Activated CD8-positive, alpha-beta memory T cell treated with anti-CD3 and anti-CD28 coated beads for 36 hours (primary cell): Measurements from ENCODE around the gene KISS1R. TPM values are rescaled to one million over a fixed set of nuclear protein-coding genes. Genes with fewer than 3 reads are reported as not detected.
"Not testable (repeated sequence)": the region's sequence is repeated elsewhere in the genome, so short reads cannot be mapped to it uniquely, and the experiment has no call there.

ENCODE experiments used
- CTCF ChIA-PET: fragments of 350-600 bp; sonication (Branson Sonifier 250); formaldehyde crosslinking; loops from one replicate; lab custom pipeline; 2021; ENCODE audit warnings: antibody characterized with exemption; lab: Charles Lee
- POLR2A ChIA-PET: fragments of 350-600 bp; sonication (Branson Sonifier 250); formaldehyde crosslinking; loops from one replicate; lab custom pipeline; 2021; ENCODE audit warnings: antibody characterized with exemption; lab: Charles Lee
- total RNA-seq, 2 experiments: library from RNA; stranded (reverse); gene quantifications; one replicate each; pipeline ENCODE4 v1.2.3, GENCODE V29; 2021

The KISS1R gene
- total RNA-seq, 2 experiments from 2014 or later, result 6.7 to 7.2 TPM

DNA sequence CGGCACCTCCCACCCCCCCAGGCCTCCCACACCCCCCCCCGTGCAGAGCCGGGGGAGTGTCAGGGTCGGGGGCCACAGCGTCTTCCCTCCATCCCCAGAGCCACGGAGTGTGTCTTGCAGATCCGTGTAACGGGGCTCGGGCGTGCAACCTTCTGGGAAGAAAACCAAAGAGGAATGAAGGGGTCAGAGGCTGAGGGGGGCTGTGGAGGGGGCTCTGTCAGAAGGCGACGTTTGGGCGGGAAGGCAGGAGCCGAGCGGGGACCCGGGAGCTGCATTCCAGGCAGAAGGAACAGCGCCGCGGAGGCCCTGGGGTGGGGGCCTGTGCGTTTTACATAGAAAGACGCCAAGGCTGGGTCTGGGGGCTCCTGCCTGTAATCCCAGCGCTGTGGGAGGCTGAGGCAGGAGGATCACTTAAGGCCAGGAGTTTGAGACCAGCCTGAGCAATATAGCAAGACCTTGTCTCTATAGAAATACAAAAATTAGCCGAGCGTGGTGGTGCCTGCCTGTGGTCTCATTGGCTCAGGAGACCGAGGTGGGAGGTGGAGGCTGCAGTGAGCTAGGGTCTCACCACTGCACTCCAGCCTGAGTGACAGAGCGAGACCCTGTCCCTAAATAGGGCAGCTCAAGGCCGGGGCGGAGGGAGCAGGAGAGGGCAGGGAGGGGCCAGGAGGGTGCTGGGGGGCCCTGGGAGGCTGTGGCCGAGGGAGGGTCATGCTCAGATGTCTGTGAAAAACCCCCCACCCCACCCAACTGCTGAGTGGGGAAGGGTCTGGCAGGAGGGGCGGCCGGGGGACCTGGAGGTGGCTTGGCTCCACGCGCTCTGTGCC lies 36.5 kb downstream of the KISS1R start:
- CTCF ChIA-PET, result no interaction called here
- POLR2A ChIA-PET, result no interaction called here

DNA sequence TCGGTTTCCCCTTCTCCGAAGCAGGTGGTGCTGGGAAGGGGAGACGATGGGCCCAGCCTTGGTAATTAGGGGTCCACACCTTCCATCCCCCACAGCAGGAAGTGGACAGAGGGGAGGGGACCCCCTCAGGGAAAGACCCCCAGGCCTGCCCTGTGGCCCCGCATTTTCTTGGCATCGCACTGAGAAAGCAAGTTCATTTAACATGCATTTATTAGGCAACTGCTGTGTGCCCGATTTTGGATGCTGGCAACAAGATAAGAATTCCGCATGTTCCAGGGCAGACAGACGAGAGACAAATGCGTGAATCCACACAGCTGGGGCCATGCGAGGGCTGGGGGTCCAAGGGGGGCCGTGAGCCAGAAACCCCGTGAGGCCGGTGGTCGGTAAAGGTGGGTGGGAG lies 37.1 kb downstream of the KISS1R start:
- CTCF ChIA-PET, result no interaction called here
- POLR2A ChIA-PET, result no interaction called here

GRCh38 chr19:954672-955494 lies 37.8 kb downstream of the KISS1R start:
- CTCF ChIA-PET, result no interaction called here

GRCh38 chr19:955803-956765 lies 39.0 kb downstream of the KISS1R start:
- CTCF ChIA-PET, result no interaction called here
- POLR2A ChIA-PET, result interaction anchor here (0.5 to 0.6 kb wide), 2 partner anchors 9 to 156 kb away, joined by 4 to 5 read pairs; no protein-coding TSS in a partner anchor

More at GRCh38 chr19:954672-955494, 37.8 kb downstream of the KISS1R start:
- POLR2A ChIA-PET, result interaction anchor here (0.6 kb wide), 1 partner anchor 154 kb away, joined by 5 read pairs; no protein-coding TSS in a partner anchor

- CTCF ChIA-PET, result no interaction called here
- POLR2A ChIA-PET, result interaction anchor here (0.5 kb wide), 1 partner anchor 9 kb away, joined by 4 read pairs; no protein-coding TSS in a partner anchor
Measured at GRCh38 chr19:956766-957440, 39.8 kb downstream of the KISS1R start.

DNA sequence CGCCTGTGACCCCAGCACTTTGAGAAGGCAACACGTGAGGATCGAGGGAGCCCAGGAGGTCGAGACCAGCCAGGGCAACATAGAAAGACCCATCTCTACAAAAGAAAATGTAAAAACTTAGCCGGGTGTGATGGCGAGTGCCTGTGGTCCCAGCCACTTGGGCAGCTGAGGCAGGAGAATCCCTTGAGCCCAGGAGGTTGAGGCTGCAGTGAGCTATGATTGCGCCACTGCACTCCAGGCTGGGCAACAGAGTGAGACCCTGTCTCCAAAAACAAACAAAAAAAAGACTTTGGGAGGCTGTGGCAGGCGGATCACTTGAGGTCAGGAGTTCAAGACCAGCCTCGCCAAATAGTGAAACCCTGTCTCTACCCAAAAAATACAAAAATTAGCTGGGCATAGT lies 40.4 kb downstream of the KISS1R start:
- CTCF ChIA-PET, result interaction anchor here (0.7 kb wide), 2 partner anchors 36 to 234 kb away, joined by 3 read pairs; no protein-coding TSS in a partner anchor
- POLR2A ChIA-PET, result not testable (repeated sequence)

DNA sequence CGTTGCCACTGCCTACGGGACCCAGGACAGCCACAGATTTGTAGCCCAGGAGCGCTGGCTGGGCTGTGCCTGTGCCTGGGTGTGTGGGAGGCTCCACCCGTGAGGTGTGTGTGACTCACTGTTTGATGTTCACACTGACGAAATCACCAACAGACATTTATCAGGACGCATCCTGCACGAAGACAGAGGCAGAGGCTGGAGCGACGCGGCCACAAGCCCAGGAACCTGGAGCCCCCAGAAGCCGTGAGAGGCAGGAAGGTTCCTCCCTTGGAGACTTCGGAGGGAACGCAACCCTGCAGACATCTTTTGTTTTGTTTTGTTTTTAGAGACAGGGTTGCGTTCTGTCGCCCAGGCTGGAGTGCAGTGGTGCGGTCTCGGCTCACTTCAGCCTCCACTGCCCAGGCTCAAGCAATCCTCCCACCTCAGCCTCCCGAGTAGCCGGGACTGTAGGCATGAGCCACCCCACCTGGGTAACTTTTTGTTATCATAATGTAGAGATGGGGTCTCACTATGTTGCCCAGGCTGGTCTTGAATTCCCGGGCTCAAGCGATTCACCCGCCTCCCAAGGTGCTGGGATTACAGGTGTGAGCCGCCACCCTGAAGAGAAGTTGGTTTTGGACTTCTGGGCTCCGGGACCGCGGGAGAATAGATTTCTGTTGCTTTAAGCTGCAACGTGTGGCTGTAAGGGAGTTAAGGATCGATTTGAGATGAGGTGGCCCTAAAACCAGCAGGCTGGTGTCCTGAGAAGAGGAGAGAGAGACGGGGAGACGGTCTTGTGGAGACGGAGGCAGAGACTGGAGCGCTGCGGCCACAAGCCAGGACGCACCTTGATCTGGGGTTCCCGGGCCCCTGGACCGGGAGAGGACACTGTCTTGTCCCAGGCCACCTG lies 42.1 kb downstream of the KISS1R start:
- POLR2A ChIA-PET, result no interaction called here

DNA sequence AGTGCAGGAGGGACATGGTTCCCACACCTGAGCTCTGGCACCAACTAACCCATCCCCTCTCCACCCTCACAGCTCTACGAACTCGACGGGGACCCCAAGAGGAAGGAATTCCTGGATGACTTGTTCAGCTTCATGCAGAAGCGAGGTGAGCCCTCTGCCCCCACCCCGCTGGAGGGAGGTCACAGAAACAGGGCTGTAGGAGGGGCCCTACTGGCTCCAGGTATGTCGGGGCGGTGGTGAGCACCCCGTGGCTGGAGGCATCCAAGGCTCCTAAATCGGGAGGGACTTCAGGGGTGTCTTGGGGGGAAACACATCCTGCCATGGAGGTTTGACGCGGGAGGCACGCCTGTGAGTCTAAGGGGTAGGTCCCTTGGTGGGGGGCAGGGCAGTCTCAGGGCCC lies 42.9 kb downstream of the KISS1R start:
- ChIA-PET CTCF (no interaction called here), POLR2A (no interaction called here)

More for the DNA sequence above, 42.1 kb downstream of the KISS1R start:
- CTCF ChIA-PET, result no interaction called here

DNA sequence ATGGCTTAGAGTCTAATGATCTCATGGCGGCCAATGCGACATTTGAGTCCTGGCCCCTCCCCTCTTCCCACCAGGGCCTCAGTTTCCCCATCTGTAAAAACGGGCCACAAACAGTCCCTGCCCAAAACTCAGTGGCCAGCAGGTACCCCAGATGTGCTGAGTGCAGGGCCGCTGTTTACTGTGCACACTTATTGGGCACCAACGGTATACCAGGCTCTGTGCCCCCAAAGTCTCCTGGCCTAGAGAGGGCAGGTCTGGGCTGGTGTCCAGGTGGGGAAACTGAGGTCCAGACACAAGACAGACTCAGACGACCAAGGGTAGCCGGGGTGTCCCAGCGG lies 43.4 kb downstream of the KISS1R start:
- CTCF ChIA-PET, result no interaction called here
- POLR2A ChIA-PET, result no interaction called here

GRCh38 chr19:961866-962620 lies 44.9 kb downstream of the KISS1R start:
- CTCF ChIA-PET, result no interaction called here
- POLR2A ChIA-PET, result interaction anchor here (0.6 kb wide), 1 partner anchor 14 kb away, joined by 5 read pairs; no protein-coding TSS in a partner anchor

DNA sequence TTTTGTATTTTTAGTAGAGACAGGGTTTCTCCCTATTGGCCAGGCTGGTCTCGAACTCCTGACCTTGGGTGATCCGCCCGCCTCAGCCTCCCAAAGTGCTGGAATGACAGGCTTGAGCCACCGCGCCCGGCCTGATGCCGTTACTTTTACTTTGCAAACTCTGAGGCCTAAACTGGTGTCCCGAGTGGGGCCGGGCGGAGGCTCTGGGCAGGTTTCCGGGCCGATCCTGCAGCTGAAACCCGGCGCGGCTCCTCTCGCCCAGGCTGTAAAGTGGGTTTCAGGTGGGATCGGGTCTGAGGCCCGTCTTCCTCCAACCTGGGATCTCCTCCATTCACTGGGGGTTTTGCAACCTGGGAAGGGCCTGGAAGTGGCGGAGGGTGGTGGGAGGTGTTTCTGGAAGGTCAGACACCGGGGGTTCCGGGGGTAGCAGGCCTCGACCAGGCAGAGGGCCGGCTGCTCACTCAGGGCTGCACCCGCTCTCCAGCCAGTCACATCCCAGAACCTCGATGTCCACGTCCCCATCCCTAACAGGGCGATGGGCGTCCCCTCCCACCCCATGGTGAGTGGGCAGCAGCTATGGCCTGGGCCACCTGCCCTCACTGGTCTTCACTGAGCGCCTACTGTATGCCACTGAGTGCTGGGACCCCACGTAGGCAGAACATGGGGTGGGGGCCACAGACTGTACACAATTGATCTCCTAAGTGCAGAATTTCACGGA lies 45.7 kb downstream of the KISS1R start:
- CTCF ChIA-PET, result interaction anchor here (0.6 to 1.2 kb wide), 2 partner anchors 15 kb away, joined by 3 read pairs; no protein-coding TSS in a partner anchor
- POLR2A ChIA-PET, result no interaction called here

GRCh38 chr19:963486-963951 lies 46.4 kb downstream of the KISS1R start:
- ChIA-PET POLR2A (no interaction called here), CTCF (interaction anchor here (0.6 to 1.2 kb wide), 2 partner anchors 15 to 16 kb away, joined by 3 read pairs; no protein-coding TSS in a partner anchor)

DNA sequence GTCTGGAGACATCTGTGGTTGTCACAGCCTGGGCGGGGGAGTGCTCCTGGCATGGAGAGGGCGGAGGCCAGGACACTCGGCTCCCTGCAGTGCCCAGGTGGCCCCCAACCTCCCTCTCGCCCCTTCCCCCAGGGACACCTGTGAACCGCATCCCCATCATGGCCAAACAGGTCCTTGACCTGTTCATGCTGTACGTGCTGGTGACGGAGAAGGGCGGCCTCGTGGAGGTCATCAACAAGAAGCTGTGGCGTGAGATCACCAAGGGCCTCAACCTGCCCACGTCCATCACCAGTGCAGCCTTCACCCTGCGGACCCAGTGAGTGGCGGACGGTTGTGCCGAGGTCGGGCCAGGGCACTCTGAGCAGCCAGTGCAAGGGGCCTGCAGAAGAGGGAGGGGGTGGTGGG lies 47.0 kb downstream of the KISS1R start:
- ChIA-PET POLR2A (no interaction called here), CTCF (no interaction called here)

DNA sequence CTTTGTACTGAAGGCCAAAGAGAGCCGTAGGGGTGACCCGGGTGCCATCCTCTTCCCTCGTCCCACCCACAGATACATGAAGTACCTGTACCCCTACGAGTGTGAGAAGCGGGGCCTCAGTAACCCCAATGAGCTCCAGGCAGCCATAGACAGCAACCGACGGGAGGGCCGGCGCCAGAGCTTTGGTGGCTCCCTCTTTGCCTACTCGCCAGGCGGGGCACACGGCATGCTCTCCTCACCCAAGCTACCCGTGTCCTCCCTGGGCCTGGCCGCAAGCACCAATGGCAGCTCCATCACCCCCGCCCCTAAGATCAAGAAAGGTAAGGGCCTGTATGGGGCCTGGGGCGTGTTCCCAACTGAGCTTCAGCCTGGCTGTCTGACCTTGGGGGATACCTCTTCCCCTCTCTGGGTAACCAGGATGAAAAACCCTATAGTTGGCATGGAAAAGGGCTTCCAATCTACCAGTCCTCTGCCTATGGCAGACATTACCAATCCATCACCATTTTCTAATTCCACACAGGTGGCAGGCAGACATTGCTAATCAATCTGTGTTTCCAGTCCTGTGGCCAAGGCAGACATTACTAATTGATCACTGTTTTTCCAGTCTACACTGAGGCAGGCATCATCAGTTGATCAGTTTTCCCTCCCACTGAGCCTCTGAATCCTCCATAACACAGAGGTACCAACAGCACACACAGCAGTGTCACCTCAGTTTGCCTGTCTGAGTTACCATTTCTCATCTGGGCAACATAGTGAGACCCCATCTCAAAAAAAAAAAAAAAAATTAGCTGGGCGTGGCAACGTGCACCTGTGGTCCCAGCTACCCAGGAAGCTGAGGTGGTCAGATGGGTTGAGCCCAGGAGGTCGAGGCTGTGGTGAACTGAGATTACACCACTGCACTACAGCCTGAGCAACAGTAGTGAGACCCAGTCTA lies 47.9 kb downstream of the KISS1R start:
- ChIA-PET POLR2A (interaction anchor here (0.6 kb wide), 1 partner anchor 9 kb away, joined by 4 read pairs; no protein-coding TSS in a partner anchor), CTCF (no interaction called here)
